Stimulated activated CD4-positive, alpha-beta T cell treated with anti-CD3 and anti-CD28 coated beads, Interleukin-2, amount 100 ng/mL, for 24 hours (primary cell): ENCODE data around the gene BPIFA2.
A peak's percentile ranks its signal among the peaks of the same experiment; 100 is the strongest.
"Not testable (repeated sequence)": the region's sequence is repeated elsewhere in the genome, so short reads cannot be mapped to it uniquely, and the experiment has no call there.

Source experiments
- DNase-seq, 2 donors: peaks; one replicate each; pipeline ENCODE4 v3.0.0-alpha.2; 2020

BPIFA2 gene

GRCh38 chr20:33162313-33162712 is 5.6 kb upstream of the BPIFA2 start:
- no peak for DNase-seq

GRCh38 chr20:33162753-33163152 is 5.2 kb upstream of the BPIFA2 start:
- no peak for DNase-seq

- DNase-seq: no peak
These were observed 3.9 kb upstream of the BPIFA2 start for GRCh38 chr20:33163856-33164762.

- no peak for DNase-seq
These were observed 3.2 kb upstream of the BPIFA2 start for GRCh38 chr20:33164763-33165095.

GRCh38 chr20:33165416-33166055 is 2.4 kb upstream of the BPIFA2 start:
- DNase-seq: no peak

- no peak for DNase-seq
These were observed 1.3 kb upstream of the BPIFA2 start for GRCh38 chr20:33166533-33167113.

- DNase-seq: peak in 1 of 2 donors; percentile 67
These were observed 1.3 kb downstream of the BPIFA2 start for GRCh38 chr20:33169176-33169794.

GRCh38 chr20:33172781-33173180 is 4.8 kb downstream of the BPIFA2 start:
- DNase-seq: no peak

GRCh38 chr20:33175123-33175522 is 7.2 kb downstream of the BPIFA2 start:
- no peak for DNase-seq

- no peak for DNase-seq
These were observed 8.1 kb downstream of the BPIFA2 start for GRCh38 chr20:33176101-33176500.

- DNase-seq: no peak
These were observed 9.9 kb downstream of the BPIFA2 start for GRCh38 chr20:33177866-33178265.

GRCh38 chr20:33178726-33179125 is 10.8 kb downstream of the BPIFA2 start:
- DNase-seq: no peak

GRCh38 chr20:33180169-33180568 is 12.2 kb downstream of the BPIFA2 start:
- DNase-seq: no peak

GRCh38 chr20:33181482-33182093 is 13.6 kb downstream of the BPIFA2 start:
- DNase-seq: no peak

GRCh38 chr20:33183312-33183711 is 15.4 kb downstream of the BPIFA2 start:
- DNase-seq: no peak

- not testable (repeated sequence) for DNase-seq
These were observed 17.2 kb downstream of the BPIFA2 start for GRCh38 chr20:33185031-33185590.

GRCh38 chr20:33187491-33187890 is 19.5 kb downstream of the BPIFA2 start:
- DNase-seq: no peak

- no peak for DNase-seq
These were observed 20.5 kb downstream of the BPIFA2 start for GRCh38 chr20:33188421-33188820.

GRCh38 chr20:33191484-33191883 is 23.5 kb downstream of the BPIFA2 start:
- DNase-seq: no peak

GRCh38 chr20:33191955-33192354 is 24.0 kb downstream of the BPIFA2 start:
- DNase-seq: no peak

GRCh38 chr20:33192912-33193501 is 25.0 kb downstream of the BPIFA2 start:
- no peak for DNase-seq

- DNase-seq: no peak
These were observed 31.1 kb downstream of the BPIFA2 start for GRCh38 chr20:33199026-33199425.
